GM12878 (cell line): ENCODE results near the gene PPFIA3. TPM values are rescaled to one million over a fixed set of nuclear protein-coding genes. Genes with fewer than 3 reads are reported as not detected.

Source experiments
- ZBTB11 ChIP-seq: fragments of 450-650 bp; formaldehyde crosslinking; IDR thresholded peaks from 2 replicates; pipeline ENCODE4 v1.5.0; 2022; ENCODE audit warnings: mild to moderate bottlenecking, missing genetic modification characterization
- ZBTB4 ChIP-seq: fragments of 450-650 bp; formaldehyde crosslinking; IDR thresholded peaks from 2 replicates; pipeline ENCODE4 v1.4.0; 2022; ENCODE audit warnings: mild to moderate bottlenecking, moderate library complexity
- ZNF687 ChIP-seq: fragments of 450-650 bp; IDR thresholded peaks from 2 replicates; pipeline ENCODE4 v1.6.1; 2017; ENCODE audit warnings: mild to moderate bottlenecking, moderate library complexity
- ZZZ3 ChIP-seq: IDR thresholded peaks from 2 replicates; pipeline ENCODE4 v1.6.1; 2011; ENCODE audit warnings: low read depth; ENCODE audit not compliant: control insufficient read depth, insufficient read length
- polyA plus RNA-seq, 11 experiments: library from polyadenylated mRNA; depleted of rRNA in 4 of 11; unstranded in 6 of 11; stranded (reverse) in 5 of 11; fragments of >200 nt; fragmentation: Nextera tagmentation in 4 of 11; fragmentation: Illumina TruSeq in 1 of 11; extraction: Ambion mirVana in 4 of 11; extraction: Trizol in 1 of 11; gene quantifications; 1 replicate in 1 of 11; 2 replicates in 10 of 11; pipeline versions ENCODE4 v1.2.1 to v1.2.3, GENCODE V29; 2011 to 2016; ENCODE audit warnings: inconsistent platforms in 2 of 11, missing spikeins in 2 of 11, low read depth in 1 of 11
- total RNA-seq, 4 experiments: library from RNA; depleted of rRNA in 3 of 4; stranded (reverse); fragments of >200 nt in 3 of 4; fragmentation: Illumina TruSeq in 1 of 4; extraction: Trizol in 1 of 4; gene quantifications; 2 replicates each; pipeline versions ENCODE4 v1.2.1 to v1.2.3, GENCODE V29; 2013 to 2021

Gene PPFIA3
- total and polyA plus RNA-seq, 10 of the 15 experiments (the other 5 are each of a cell fraction or from before 2014, with no cell fraction given): 0.11 to 1.7 (median 0.73) TPM; not detected in 3

- TF ChIP-seq ZBTB11 (CRISPR knock-in tag) (no peak), ZZZ3 (no peak), ZBTB4 (no peak), ZNF687 (no peak)
- TF ChIP-seq, all 136 proteins: peak for 2
Observed at GRCh38 chr19:49102303-49102702, 17.0 kb upstream of the PPFIA3 start (continued).
